ENCODE data around the gene FOXN4.

The FOXN4 gene

DNA sequence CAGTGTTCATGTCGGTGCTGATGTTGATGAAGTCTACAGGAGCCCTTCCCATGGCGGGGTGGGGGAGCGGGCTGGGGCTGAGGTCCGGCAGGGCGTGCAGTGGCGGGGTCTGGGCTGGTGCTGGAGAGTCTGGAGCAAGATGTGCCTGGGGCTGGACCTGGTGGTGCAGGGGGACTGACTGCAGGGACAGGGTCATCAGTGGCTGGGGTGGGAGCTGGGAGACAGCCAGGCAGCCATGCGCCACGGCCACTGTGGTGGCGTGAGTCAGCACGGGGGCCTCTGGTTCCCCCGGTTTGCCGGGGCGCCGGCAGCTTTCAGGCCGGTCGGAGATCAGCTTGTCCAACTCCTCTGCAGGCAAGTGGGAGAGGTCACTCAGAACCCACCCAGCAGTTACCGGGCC is 27.6 kb downstream of the FOXN4 start:
- TF ChIP-seq, protein P1, sequence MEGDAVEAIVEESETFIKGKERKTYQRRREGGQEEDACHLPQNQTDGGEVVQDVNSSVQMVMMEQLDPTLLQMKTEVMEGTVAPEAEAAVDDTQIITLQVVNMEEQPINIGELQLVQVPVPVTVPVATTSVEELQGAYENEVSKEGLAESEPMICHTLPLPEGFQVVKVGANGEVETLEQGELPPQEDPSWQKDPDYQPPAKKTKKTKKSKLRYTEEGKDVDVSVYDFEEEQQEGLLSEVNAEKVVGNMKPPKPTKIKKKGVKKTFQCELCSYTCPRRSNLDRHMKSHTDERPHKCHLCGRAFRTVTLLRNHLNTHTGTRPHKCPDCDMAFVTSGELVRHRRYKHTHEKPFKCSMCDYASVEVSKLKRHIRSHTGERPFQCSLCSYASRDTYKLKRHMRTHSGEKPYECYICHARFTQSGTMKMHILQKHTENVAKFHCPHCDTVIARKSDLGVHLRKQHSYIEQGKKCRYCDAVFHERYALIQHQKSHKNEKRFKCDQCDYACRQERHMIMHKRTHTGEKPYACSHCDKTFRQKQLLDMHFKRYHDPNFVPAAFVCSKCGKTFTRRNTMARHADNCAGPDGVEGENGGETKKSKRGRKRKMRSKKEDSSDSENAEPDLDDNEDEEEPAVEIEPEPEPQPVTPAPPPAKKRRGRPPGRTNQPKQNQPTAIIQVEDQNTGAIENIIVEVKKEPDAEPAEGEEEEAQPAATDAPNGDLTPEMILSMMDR (IDR thresholded peaks at IDR 0.05; ENCODE audit: low read depth, low read length) = no peak
- DNase-seq (ENCODE audit: extremely low read depth, low read depth) = no peak

GRCh38 chr12:109279525-109279924 is 29.6 kb downstream of the FOXN4 start:
- DNase-seq (ENCODE audit: extremely low read depth, low read depth) = no peak
- TF ChIP-seq, protein P1 (IDR thresholded peaks at IDR 0.05; ENCODE audit: low read depth, low read length) = no peak

DNA sequence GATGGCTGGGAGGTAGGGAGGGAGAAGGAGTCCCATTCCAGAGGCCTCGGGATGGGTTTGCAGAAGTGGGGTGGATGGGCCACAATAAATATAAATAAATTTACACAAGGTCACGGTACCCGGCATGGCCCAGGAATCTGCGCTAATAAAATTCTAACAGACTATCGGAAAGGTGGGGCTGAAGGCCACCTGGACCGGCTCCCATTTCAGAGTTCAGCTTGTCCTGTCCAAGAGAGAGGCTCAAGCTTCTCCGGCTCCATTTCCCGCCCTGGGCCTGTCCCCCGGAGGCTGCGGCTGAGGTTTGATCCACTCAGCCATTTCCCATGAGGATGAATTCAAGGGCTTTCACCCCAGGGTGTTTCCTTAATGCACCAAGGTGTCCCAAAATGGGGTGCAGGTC is 30.2 kb downstream of the FOXN4 start:
- TF ChIP-seq, protein P1 (IDR thresholded peaks at IDR 0.05; ENCODE audit: low read depth, low read length) = no peak
- no peak for DNase-seq (ENCODE audit: extremely low read depth, low read depth)

GRCh38 chr12:109277899-109278762 is 31.0 kb downstream of the FOXN4 start:
- peak; percentile 19 for DNase-seq (ENCODE audit: extremely low read depth, low read depth)

DNA sequence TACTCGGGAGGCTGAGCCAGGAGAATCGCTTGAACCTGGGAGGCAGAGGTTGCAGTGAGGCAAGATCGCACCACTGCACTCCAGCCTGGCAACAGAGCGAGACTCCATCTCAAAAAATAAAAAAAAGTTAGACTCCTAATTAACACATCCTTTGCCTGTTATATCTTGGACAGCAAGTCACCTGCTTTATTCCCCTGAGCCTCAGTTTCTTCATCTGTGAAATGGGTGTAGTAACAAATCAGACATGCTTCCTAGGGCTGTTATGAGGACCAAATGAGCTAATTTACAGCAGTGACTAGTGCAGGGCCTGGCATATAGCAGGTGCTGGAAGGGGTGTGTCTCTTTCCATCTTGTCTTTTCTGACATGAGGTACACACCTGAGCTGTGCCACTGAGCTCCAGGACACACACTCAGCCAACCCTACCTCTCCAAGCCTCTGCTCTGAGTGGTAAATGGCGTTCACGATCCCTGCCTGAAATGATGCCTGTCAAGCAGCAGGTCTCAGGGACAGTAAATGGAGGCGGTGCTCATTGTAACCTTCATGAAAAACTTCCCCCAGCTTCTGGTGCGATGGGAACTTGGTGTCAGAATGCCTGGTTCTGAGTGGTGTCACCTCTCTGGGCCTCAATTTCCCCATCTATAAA is 31.7 kb downstream of the FOXN4 start:
- TF ChIP-seq, protein P1 (IDR thresholded peaks at IDR 0.05; ENCODE audit: low read depth, low read length) = no peak
- DNase-seq (ENCODE audit: extremely low read depth, low read depth) = no peak

More at GRCh38 chr12:109277899-109278762, 31.0 kb downstream of the FOXN4 start:
- TF ChIP-seq, protein P1 (IDR thresholded peaks at IDR 0.05; ENCODE audit: low read depth, low read length) = no peak

GRCh38 chr12:109276160-109276559 is 32.9 kb downstream of the FOXN4 start:
- no peak for DNase-seq (ENCODE audit: extremely low read depth, low read depth)
- TF ChIP-seq, protein P1 (IDR thresholded peaks at IDR 0.05; ENCODE audit: low read depth, low read length) = no peak

- TF ChIP-seq, protein P1 (IDR thresholded peaks at IDR 0.05; ENCODE audit: low read depth, low read length) = no peak
- no peak for DNase-seq (ENCODE audit: extremely low read depth, low read depth)
These were observed 33.9 kb downstream of the FOXN4 start for GRCh38 chr12:109275173-109275572.

Data from AG09319 (cell line).